ENCODE data around the gene MSANTD7. TPM values are rescaled to one million over a fixed set of nuclear protein-coding genes. Genes with fewer than 3 reads are reported as not detected.

The MSANTD7 gene
- total RNA-seq, 4 donors from 2014 or later, result 6.6 to 21.6 (median 13.9) TPM

DNA sequence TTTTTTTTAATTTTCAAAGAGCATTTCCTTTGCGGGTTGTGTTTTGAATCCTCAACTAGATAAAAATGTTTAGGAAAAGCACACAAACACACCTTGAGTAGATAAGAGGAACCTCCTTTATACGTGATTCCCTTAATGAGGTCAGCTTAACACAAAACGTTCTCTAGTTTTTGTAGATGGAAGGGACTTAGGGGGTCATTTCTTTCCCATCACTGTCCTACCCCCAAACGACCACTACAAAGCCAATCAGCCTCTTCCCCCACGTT, 41.8 kb downstream of the MSANTD7 start:
- Histone ChIP-seq H3K4me3 (peak overlapping the region; percentile 72), H3K9me3 (no peaks in the 10 kb centered on the region), H3K36me3 (no peaks in the 10 kb centered on the region), H3K4me1 (peaks cover 32% of the 10 kb centered on the region), H3K27me3 (no peaks in the 10 kb centered on the region), H3K27ac (no peak overlapping the region)
- TF ChIP-seq EP300 (IDR thresholded peaks at IDR 0.05), result no peak
- TF ChIP-seq, protein P1, sequence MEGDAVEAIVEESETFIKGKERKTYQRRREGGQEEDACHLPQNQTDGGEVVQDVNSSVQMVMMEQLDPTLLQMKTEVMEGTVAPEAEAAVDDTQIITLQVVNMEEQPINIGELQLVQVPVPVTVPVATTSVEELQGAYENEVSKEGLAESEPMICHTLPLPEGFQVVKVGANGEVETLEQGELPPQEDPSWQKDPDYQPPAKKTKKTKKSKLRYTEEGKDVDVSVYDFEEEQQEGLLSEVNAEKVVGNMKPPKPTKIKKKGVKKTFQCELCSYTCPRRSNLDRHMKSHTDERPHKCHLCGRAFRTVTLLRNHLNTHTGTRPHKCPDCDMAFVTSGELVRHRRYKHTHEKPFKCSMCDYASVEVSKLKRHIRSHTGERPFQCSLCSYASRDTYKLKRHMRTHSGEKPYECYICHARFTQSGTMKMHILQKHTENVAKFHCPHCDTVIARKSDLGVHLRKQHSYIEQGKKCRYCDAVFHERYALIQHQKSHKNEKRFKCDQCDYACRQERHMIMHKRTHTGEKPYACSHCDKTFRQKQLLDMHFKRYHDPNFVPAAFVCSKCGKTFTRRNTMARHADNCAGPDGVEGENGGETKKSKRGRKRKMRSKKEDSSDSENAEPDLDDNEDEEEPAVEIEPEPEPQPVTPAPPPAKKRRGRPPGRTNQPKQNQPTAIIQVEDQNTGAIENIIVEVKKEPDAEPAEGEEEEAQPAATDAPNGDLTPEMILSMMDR (IDR thresholded peaks at IDR 0.05), result no peak
- TF ChIP-seq POLR2A (IDR thresholded peaks at IDR 0.05), result no peak
- no peak for TF ChIP-seq POLR2AphosphoS5 (IDR thresholded peaks at IDR 0.05)
- WGBS, result 4% methylated on average over 5 of the region's 5 CpGs
- DNase-seq (ENCODE audit: low spot score in 2 of 2), result no peak

- 58% methylated on average over 7 of the region's 7 CpGs for WGBS
- no peak for DNase-seq (ENCODE audit: low spot score in 2 of 2)
- TF ChIP-seq, protein P1 (IDR thresholded peaks at IDR 0.05), result no peak
- no peak for TF ChIP-seq POLR2A (IDR thresholded peaks at IDR 0.05)
- TF ChIP-seq EP300 (IDR thresholded peaks at IDR 0.05), result no peak
- TF ChIP-seq POLR2AphosphoS5 (IDR thresholded peaks at IDR 0.05), result no peak
- H3K36me3 ChIP-seq, result no peaks in the 10 kb centered on the region
- H3K9me3 ChIP-seq, result no peaks in the 10 kb centered on the region
- peaks cover 32% of the 10 kb centered on the region for H3K4me1 ChIP-seq
- peak overlapping the region; percentile 72 for H3K4me3 ChIP-seq
- H3K27ac ChIP-seq, result no peak overlapping the region
- H3K27me3 ChIP-seq, result no peaks in the 10 kb centered on the region
These were observed 42.1 kb downstream of the MSANTD7 start for GRCh38 chr10:14880229-14880628.

DNA sequence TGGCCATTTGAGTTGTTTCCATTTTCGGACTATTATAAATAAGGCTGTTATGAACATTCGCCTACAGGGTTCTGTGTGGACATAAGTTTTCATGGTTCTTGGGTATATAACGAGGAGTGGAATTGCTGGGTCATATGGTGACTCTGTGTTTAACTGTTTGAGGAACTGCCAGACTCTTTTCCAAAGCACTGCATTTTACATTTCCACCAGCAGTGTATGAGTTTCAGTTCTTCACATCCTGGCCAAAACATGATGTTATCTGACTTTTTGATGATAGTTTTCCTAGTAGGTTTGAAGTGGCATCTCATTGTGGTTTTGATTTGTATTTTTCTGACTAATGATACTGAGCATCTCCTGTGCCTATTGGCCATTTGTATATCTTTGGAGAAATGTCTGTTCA, 46.0 kb downstream of the MSANTD7 start:
- Histone ChIP-seq H3K27me3 (no peaks in the 10 kb centered on the region), H3K4me3 (no peak overlapping the region), H3K9me3 (no peaks in the 10 kb centered on the region), H3K27ac (no peak overlapping the region), H3K36me3 (no peaks in the 10 kb centered on the region), H3K4me1 (peaks cover 13% of the 10 kb centered on the region)
- TF ChIP-seq POLR2A (IDR thresholded peaks at IDR 0.05), result no peak
- no peak for TF ChIP-seq POLR2AphosphoS5 (IDR thresholded peaks at IDR 0.05)
- TF ChIP-seq EP300 (IDR thresholded peaks at IDR 0.05), result no peak
- TF ChIP-seq, protein P1 (IDR thresholded peaks at IDR 0.05), result no peak
- DNase-seq (ENCODE audit: low spot score in 2 of 2), result no peak
- WGBS, result 89% methylated on average over 3 of the region's 3 CpGs

Other genes with a start within 250 kb of the MSANTD7 start
- 10 to 100 TPM; 19.5 to 35.2 (median 25.6) TPM for gene FAM107B, start 63.4 kb upstream of the MSANTD7 start, total RNA-seq
- gene CDNF, start 269 bp upstream of the MSANTD7 start, total RNA-seq, result 1 to 10 TPM; 2.3 to 5.3 (median 4.3) TPM
- gene HSPA14, start within 50 bp of the MSANTD7 start, total RNA-seq, result 10 to 100 TPM in 1 of 4 donors, 1 to 10 TPM in 3; 6.6 to 11.7 (median 7.4) TPM
- 10 to 100 TPM in 1 of 4 donors, 1 to 10 TPM in 3; 2.3 to 11.2 (median 5.9) TPM for gene SUV39H2, start 40.6 kb downstream of the MSANTD7 start, total RNA-seq
- gene DCLRE1C, start 115.8 kb downstream of the MSANTD7 start, total RNA-seq, result 10 to 100 TPM in 3 of 4 donors, 1 to 10 TPM in 1; 7.1 to 17.5 (median 13.0) TPM
- gene MEIG1, start 121.1 kb downstream of the MSANTD7 start, total RNA-seq, result not detected
- 1 to 10 TPM in 2 of 4 donors, under 1 TPM in 1, not detected in 1; 0.26 to 5.6 (median 5.3) TPM for gene OLAH, start 205.6 kb downstream of the MSANTD7 start, total RNA-seq

Data from suprapubic skin (tissue), 4 donors.